ENCODE measurements around the gene QRFP.

The QRFP gene

DNA sequence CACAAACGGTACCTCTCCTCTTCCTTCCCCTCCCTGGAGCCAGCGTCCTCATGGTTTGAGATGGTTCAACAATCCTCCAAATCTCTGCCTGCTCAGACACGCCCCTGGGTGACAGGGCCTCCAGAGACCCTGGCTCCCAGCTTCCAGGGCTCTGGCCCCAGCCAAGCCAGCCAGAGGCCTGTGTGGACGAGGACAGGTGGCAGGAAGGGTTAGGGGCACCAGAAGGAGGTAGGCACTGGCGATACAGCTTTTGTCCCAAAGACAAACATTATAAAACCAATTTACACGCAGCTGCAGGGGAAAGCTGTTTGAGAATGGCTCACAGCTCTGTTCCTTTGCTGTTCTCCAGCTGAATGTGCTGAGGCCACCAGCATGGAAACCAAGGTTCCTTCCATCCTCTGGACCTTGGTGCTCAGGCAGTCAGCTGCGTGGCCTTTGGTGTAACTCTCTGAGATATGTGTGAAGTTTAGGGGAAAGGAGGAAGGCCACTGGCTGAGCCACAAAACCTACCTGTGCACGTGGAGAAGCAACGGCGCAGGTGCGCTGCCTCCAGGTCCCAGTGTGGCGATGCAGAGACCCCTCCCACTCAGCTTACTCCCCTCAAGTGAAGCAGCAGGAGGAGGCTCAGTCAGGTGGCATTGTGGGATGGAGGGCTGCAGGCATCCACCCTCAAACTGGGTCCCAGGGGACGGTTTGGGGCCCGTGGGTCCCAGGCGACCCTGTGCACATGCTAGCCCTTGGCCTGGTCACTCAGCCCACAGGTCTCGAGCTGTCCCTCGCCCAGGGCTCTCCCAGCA, 4.3 kb upstream of the QRFP start:
- no peak for DNase-seq (ENCODE audit: low read depth)
- no peak for TF ChIP-seq CTCF (IDR thresholded peaks at IDR 0.05; ENCODE audit: control insufficient read depth, extremely low read depth, insufficient read depth)
- H3K4me3 ChIP-seq (ENCODE audit: low read depth, low read length) = no peak overlapping the region

GRCh38 chr9:130899051-130899748, 2.6 kb upstream of the QRFP start:
- no peak for TF ChIP-seq CTCF (IDR thresholded peaks at IDR 0.05; ENCODE audit: control insufficient read depth, extremely low read depth, insufficient read depth)
- DNase-seq (ENCODE audit: low read depth) = no peak
- no peak overlapping the region for H3K4me3 ChIP-seq (ENCODE audit: low read depth, low read length)

DNA sequence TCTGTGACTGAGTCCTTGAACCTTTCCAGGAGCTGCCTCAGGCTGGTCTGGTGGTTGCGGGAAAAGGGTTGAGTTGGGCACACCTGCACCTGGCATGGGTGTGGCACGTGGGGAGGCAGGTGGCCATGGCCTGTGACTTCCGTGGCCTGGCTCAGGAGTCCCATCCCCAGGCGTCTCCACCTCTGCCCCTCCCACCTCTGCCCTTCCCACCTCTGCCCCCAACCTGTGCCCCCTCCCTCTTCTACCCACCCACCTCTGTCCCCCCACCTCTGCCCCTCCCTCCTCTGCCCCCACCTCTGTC, 1.9 kb upstream of the QRFP start:
- H3K4me3 ChIP-seq (ENCODE audit: low read depth, low read length) = no peak overlapping the region
- TF ChIP-seq CTCF (IDR thresholded peaks at IDR 0.05; ENCODE audit: control insufficient read depth, extremely low read depth, insufficient read depth) = no peak

GRCh38 chr9:130897848-130898551, 1.4 kb upstream of the QRFP start:
- DNase-seq (ENCODE audit: low read depth) = no peak
- no peak overlapping the region for H3K4me3 ChIP-seq (ENCODE audit: low read depth, low read length)
- no peak for TF ChIP-seq CTCF (IDR thresholded peaks at IDR 0.05; ENCODE audit: control insufficient read depth, extremely low read depth, insufficient read depth)

More for the DNA sequence above, 1.9 kb upstream of the QRFP start:
- DNase-seq (ENCODE audit: low read depth) = no peak

DNA sequence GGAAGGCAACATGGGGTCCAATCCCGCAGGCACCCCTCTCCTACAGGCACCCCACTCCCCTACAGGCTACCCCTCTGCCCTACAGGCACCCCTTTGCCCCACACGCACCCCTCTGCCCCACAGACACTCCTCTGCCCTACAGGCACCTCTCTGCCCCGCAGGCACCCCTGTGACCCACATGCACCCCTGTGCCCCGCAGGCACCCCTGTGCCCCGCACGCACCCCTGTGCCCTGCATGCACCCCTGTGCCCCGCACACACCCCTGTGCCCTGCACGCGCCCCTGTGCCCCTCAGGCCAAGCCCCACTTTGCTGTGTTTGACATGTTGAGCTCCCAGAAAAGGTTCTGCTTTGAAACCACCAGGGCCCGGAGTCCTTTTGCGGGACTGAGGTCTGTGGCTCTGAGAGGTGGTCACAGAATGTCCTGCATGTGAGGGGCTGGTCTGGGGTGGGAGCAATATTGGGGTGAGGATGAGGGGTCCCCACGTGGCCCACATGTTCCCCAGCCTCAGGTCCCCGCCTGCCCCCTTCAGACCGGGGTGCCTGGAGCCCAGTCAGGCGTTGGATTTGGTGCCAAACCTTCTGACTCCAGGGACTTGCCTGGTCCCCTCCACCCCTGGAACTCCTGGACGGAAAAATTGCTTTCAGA, 616 bp upstream of the QRFP start:
- TF ChIP-seq CTCF (IDR thresholded peaks at IDR 0.05; ENCODE audit: control insufficient read depth, extremely low read depth, insufficient read depth) = no peak
- no peak for DNase-seq (ENCODE audit: low read depth)
- no peak overlapping the region for H3K4me3 ChIP-seq (ENCODE audit: low read depth, low read length)

DNA sequence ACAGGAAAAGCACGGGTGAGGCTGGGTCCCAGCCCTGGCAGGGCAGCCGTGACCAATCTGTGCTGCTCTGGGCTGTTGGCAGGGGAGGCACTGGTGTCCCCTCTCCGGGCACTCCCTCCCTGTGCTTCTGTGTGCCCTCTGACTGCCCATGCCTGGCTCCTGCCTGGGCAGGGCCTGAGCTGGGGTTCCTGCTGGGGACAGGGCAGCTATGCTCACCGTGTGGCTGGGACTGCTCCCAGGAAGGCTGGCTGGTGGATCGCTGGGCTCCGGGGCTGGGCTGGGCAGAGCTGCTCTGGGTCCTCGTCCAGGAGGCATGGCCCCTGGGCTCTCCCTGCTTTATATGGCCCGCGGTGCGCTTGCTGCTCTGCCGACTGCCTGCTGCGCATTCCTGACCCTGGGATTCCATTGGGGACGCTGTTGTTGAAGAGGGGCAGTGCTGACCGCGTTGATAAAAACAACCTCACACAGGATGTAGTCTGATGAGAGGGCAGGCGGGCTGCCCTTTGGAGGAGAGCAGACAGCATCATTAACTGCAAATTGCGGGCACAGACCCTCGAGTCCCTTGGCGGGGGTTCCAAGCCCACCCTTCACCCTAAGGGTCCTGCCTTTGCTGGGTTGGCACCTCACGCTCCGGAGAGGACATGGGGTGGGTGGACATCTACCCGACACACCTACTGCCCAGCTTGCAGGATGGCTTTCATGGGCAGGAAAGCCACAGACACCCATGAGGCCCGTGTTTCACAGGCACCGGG, 955 bp downstream of the QRFP start:
- DNase-seq (ENCODE audit: low read depth) = no peak
- no peak for TF ChIP-seq CTCF (IDR thresholded peaks at IDR 0.05; ENCODE audit: control insufficient read depth, extremely low read depth, insufficient read depth)

More for the DNA sequence above, 955 bp downstream of the QRFP start:
- no peak overlapping the region for H3K4me3 ChIP-seq (ENCODE audit: low read depth, low read length)
